ENCODE results near the gene RPGRIP1.

DNA sequence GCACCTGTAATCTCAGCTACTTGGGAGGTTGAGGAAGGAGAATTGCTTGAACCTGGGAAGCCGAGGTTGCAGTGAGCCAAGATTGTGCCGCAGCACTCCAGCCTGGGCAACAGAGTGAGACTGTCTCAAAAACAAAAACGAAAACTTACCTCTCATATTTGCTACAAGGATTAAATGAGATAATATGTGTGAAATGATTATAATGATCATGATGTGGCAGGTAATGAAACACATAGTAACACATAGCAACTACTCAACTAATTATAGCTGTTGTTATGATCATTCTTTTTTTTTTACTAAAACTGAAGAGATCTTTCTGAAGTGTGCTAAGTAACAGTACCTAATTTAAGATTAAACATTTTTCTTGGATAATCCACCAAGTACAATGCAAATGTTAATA lies 30.1 kb downstream of the RPGRIP1 start:
- TF ChIP-seq, protein P1, sequence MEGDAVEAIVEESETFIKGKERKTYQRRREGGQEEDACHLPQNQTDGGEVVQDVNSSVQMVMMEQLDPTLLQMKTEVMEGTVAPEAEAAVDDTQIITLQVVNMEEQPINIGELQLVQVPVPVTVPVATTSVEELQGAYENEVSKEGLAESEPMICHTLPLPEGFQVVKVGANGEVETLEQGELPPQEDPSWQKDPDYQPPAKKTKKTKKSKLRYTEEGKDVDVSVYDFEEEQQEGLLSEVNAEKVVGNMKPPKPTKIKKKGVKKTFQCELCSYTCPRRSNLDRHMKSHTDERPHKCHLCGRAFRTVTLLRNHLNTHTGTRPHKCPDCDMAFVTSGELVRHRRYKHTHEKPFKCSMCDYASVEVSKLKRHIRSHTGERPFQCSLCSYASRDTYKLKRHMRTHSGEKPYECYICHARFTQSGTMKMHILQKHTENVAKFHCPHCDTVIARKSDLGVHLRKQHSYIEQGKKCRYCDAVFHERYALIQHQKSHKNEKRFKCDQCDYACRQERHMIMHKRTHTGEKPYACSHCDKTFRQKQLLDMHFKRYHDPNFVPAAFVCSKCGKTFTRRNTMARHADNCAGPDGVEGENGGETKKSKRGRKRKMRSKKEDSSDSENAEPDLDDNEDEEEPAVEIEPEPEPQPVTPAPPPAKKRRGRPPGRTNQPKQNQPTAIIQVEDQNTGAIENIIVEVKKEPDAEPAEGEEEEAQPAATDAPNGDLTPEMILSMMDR (tag by site-specific recombination; IDR thresholded peaks at IDR 0.05): no peak
- TF ChIP-seq YY1 (tag by site-specific recombination; IDR thresholded peaks at IDR 0.05): no peak
- TF ChIP-seq ZFP3 (tag by site-specific recombination; IDR thresholded peaks at IDR 0.05; ENCODE audit: low read depth): no peak
- TF ChIP-seq ZBTB17 (tag by site-specific recombination; IDR thresholded peaks at IDR 0.05): no peak
- no peak for TF ChIP-seq ZNF324 (tag by site-specific recombination; IDR thresholded peaks at IDR 0.05)
